Measurements from ENCODE around the gene CAB39. TPM values are rescaled to one million over a fixed set of nuclear protein-coding genes. Genes with fewer than 3 reads are reported as not detected.

CAB39 gene
- total RNA-seq, 1 donor from 2014 or later, result 59.0 TPM

DNA sequence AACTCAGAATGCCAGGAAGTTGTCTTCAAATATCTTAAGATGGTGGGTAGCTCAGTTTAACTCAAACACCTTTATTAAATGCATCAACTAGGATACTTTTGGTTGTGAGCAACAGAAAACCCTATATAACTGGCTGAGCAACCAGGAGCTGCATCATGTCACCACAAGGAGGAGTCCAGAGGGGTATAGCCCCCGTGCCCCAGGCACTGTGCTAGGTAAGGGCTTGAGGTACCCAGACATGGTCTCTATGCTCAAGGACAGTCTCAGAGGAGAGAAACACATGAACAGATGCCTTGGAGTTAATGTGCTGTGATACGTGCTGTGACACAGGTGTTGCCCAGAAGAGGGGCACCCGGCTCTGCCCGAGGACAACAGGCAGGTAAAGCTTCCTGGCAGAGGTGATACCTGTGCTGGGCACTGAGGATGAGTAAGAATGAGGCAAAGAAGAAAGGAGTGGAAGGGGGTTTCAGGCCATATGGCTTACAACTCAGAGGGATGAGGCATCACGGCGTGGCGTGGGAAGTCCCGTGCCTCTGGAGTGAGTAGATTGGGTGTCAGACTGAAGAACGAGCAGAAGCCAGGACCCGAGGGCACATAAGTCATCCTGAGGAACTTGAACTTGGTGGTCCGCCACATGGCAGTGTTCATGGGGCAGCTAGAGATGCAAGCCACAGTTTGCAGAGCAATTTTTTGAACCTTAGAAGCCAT, 32.0 kb upstream of the CAB39 start:
- H3K27me3 ChIP-seq, result no peaks in the 10 kb centered on the region
- no peaks in the 10 kb centered on the region for H3K36me3 Mint-ChIP-seq
- no peaks in the 10 kb centered on the region for H3K4me1 ChIP-seq
- no peak overlapping the region for H3K4me3 Mint-ChIP-seq
- TF ChIP-seq, protein P1, sequence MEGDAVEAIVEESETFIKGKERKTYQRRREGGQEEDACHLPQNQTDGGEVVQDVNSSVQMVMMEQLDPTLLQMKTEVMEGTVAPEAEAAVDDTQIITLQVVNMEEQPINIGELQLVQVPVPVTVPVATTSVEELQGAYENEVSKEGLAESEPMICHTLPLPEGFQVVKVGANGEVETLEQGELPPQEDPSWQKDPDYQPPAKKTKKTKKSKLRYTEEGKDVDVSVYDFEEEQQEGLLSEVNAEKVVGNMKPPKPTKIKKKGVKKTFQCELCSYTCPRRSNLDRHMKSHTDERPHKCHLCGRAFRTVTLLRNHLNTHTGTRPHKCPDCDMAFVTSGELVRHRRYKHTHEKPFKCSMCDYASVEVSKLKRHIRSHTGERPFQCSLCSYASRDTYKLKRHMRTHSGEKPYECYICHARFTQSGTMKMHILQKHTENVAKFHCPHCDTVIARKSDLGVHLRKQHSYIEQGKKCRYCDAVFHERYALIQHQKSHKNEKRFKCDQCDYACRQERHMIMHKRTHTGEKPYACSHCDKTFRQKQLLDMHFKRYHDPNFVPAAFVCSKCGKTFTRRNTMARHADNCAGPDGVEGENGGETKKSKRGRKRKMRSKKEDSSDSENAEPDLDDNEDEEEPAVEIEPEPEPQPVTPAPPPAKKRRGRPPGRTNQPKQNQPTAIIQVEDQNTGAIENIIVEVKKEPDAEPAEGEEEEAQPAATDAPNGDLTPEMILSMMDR (IDR thresholded peaks at IDR 0.05), result no peak
- TF ChIP-seq EZH2 (IDR thresholded peaks at IDR 0.05), result no peak
- TF ChIP-seq EZH2phosphoT487 (IDR thresholded peaks at IDR 0.05), result no peak
- no peak overlapping the region for H3K4me3 ChIP-seq
- H3K79me2 ChIP-seq (ENCODE audit: low read depth), result no peaks in the 10 kb centered on the region
- H3K9me3 Mint-ChIP-seq, result peaks cover 11% of the 10 kb centered on the region
- no peaks in the 10 kb centered on the region for H3F3A ChIP-seq (ENCODE audit: low read depth)
- H4K20me1 ChIP-seq (ENCODE audit: low read depth), result no peaks in the 10 kb centered on the region
- DNase-seq (ENCODE audit: low spot score), result no peak
- peaks cover 28% of the 10 kb centered on the region for H3K27me3 Mint-ChIP-seq (ENCODE audit: insufficient read depth, low read depth)
- H3K9me3 ChIP-seq (ENCODE audit: low read depth), result no peaks in the 10 kb centered on the region
- H2AFZ ChIP-seq (replicated peaks), result no peak overlapping the region
- no peak overlapping the region for H3K4me2 ChIP-seq
- no peak overlapping the region for H3K27ac ChIP-seq
- no peak overlapping the region for H3K9ac ChIP-seq
- H3K27ac Mint-ChIP-seq, result no peak overlapping the region
- no peaks in the 10 kb centered on the region for H3K36me3 ChIP-seq
- peaks cover 32% of the 10 kb centered on the region for H3K4me1 Mint-ChIP-seq

DNA sequence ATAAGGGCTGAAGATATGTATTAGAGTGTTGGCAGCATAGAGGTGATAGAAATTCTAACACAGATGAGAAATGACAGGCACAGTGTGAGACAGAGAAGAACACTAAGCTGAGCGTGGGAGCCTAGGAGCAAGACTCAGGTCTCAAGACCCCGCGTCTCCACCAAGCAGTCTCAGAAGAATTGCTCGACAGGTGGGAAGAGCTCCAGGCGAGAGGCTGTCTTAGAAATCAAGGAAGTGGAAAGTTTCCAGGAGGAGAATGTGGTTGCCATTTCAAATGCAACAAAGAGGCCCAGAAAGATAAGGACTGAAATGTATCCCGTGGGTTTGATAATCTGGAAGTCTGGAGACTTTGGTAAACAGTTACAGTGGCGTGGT, 31.5 kb upstream of the CAB39 start:
- Mint-ChIP-seq H3K36me3 (no peaks in the 10 kb centered on the region), H3K4me3 (no peak overlapping the region), H3K27ac (no peak overlapping the region), H3K4me1 (peaks cover 28% of the 10 kb centered on the region), H3K9me3 (peaks cover 7% of the 10 kb centered on the region), H3K27me3 (ENCODE audit: insufficient read depth, low read depth) (peaks cover 23% of the 10 kb centered on the region)
- Histone ChIP-seq H3K27me3 (no peaks in the 10 kb centered on the region), H3K4me1 (no peaks in the 10 kb centered on the region), H3K27ac (no peak overlapping the region), H3K4me2 (no peak overlapping the region), H3K36me3 (no peaks in the 10 kb centered on the region), H3K79me2 (ENCODE audit: low read depth) (no peaks in the 10 kb centered on the region), H3K4me3 (no peak overlapping the region), H4K20me1 (ENCODE audit: low read depth) (no peaks in the 10 kb centered on the region), H3K9me3 (ENCODE audit: low read depth) (no peaks in the 10 kb centered on the region), H3K9ac (no peak overlapping the region), H2AFZ (replicated peaks) (no peak overlapping the region), H3F3A (ENCODE audit: low read depth) (no peaks in the 10 kb centered on the region)
- TF ChIP-seq EZH2phosphoT487 (IDR thresholded peaks at IDR 0.05) (no peak), EZH2 (IDR thresholded peaks at IDR 0.05) (no peak)
- TF ChIP-seq, protein P1 (IDR thresholded peaks at IDR 0.05), result no peak
- no peak for DNase-seq (ENCODE audit: low spot score)

DNA sequence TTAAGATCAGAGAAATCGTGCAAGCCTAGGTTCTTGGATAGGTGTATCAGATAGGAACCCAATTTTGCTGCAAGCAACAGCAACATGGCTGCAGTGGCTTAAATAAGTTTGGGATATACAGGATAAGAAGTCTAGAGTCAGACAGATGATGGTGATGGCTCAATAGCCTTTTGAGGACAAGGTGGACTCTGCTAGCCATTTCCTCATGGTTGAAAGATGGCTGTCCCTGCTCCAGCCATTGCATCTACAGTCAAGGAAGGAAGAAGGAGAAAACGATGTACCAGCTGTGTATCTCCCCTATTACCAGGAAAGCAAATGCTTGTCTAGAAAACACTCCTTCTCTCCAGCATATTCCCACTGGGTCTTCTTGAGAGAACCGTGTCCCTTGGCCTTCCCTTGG, 30.1 kb upstream of the CAB39 start:
- peaks cover 7% of the 10 kb centered on the region for H3K9me3 Mint-ChIP-seq
- peaks cover 25% of the 10 kb centered on the region for H3K27me3 Mint-ChIP-seq (ENCODE audit: insufficient read depth, low read depth)
- H3K27ac Mint-ChIP-seq, result no peak overlapping the region
- H3K4me3 Mint-ChIP-seq, result no peak overlapping the region
- Histone ChIP-seq H3K4me3 (no peak overlapping the region), H3K27ac (no peak overlapping the region), H3F3A (ENCODE audit: low read depth) (no peaks in the 10 kb centered on the region), H3K9me3 (ENCODE audit: low read depth) (no peaks in the 10 kb centered on the region), H3K4me1 (peaks cover under 1% of the 10 kb centered on the region), H4K20me1 (ENCODE audit: low read depth) (no peaks in the 10 kb centered on the region), H3K4me2 (no peak overlapping the region), H3K27me3 (no peaks in the 10 kb centered on the region), H2AFZ (replicated peaks) (no peak overlapping the region), H3K9ac (no peak overlapping the region), H3K79me2 (ENCODE audit: low read depth) (no peaks in the 10 kb centered on the region), H3K36me3 (no peaks in the 10 kb centered on the region)
- no peak for TF ChIP-seq EZH2 (IDR thresholded peaks at IDR 0.05)
- TF ChIP-seq, protein P1 (IDR thresholded peaks at IDR 0.05), result no peak
- TF ChIP-seq EZH2phosphoT487 (IDR thresholded peaks at IDR 0.05), result no peak
- no peaks in the 10 kb centered on the region for H3K36me3 Mint-ChIP-seq
- H3K4me1 Mint-ChIP-seq, result peaks cover 34% of the 10 kb centered on the region
- DNase-seq (ENCODE audit: low spot score), result no peak

All from neural progenitor cell (in vitro differentiated cells).